A549 (cell line): ENCODE measurements around the gene COQ5. TPM values are rescaled to one million over a fixed set of nuclear protein-coding genes. Genes with fewer than 3 reads are reported as not detected.

ENCODE experiments used
- ATAC-seq, 2 experiments: fragments of 200-7000 bp in 1 of 2; fragments of >200 bp in 1 of 2; cut with Nextera tagmentation in 1 of 2; cut with Tn5 transposase in 1 of 2; 3 replicates each; pipeline versions ENCODE4 v1.8.0 to v1.9.1; 2018 to 2020; ENCODE audit warnings: mild to moderate bottlenecking in 1 of 2, moderate library complexity in 1 of 2
- CTCF ChIA-PET: fragments of 300-600 bp; sonication (Branson Sonifier 250); formaldehyde crosslinking; extraction: SDS; loops from one replicate; lab custom pipeline; 2021; ENCODE audit warnings: antibody characterized with exemption, inconsistent platforms; lab: Yijun Ruan, JAX
- POLR2A ChIA-PET: fragments of 350-600 bp; formaldehyde crosslinking; extraction: SDS; loops from one replicate; lab custom pipeline; 2021; ENCODE audit warnings: antibody characterized with exemption, inconsistent platforms; lab: Yijun Ruan, JAX
- DNase-seq, 2 experiments: peaks; one replicate each; pipeline versions ENCODE4 v3.0.0 to v3.0.0-alpha.2; 2011 to 2016; ENCODE audit warnings: low read depth in 1 of 2, low spot score in 1 of 2
- FAIRE-seq: peaks from 2 replicates; lab custom pipeline; 2011; peaks lifted over from hg19 to GRCh38; lab: Jason Lieb, UNC
- H3K27ac ChIP-seq, 2 experiments: fragments of >200 bp; sonication (Bioruptor Twin); formaldehyde crosslinking; 3 replicates each; pipeline ENCODE4 v1.5.1; 2016 to 2017
- H3K4me1 ChIP-seq: fragments of >200 bp; sonication (Bioruptor Twin); formaldehyde crosslinking; 3 replicates; pipeline ENCODE4 v1.6.1; 2016
- H3K4me2 ChIP-seq: fragments of >200 bp; sonication (Bioruptor Twin); formaldehyde crosslinking; 3 replicates; pipeline ENCODE4 v1.6.1; 2016
- H3K4me3 ChIP-seq: fragments of >200 bp; sonication (Bioruptor Twin); formaldehyde crosslinking; 3 replicates; pipeline ENCODE4 v1.5.1; 2016
- H3K9me3 ChIP-seq: fragments of >200 bp; sonication (Bioruptor Twin); formaldehyde crosslinking; 3 replicates; pipeline ENCODE4 v1.6.1; 2016
- BCL3 ChIP-seq: fragments of >200 bp; sonication (Bioruptor Twin); formaldehyde crosslinking; IDR thresholded peaks from 3 replicates; pipeline ENCODE4 v1.6.1; 2016
- EHMT2 ChIP-seq: fragments of 200-600 bp; sonication (generic); IDR thresholded peaks from 2 replicates; pipeline ENCODE4 v1.6.1; 2016; ENCODE audit warnings: antibody characterized with exemption, low read depth, mild to moderate bottlenecking, moderate library complexity
- FOSB ChIP-seq: fragments of 250-450 bp; sonication (Bioruptor Pico); IDR thresholded peaks from 2 replicates; pipeline ENCODE4 v1.5.0; 2020; ENCODE audit warnings: mild to moderate bottlenecking, moderate library complexity
- FOSL2 ChIP-seq, 2 experiments: fragments of 450-650 bp in 1 of 2; fragments of >200 bp in 1 of 2; sonication (Bioruptor Twin) in 1 of 2; formaldehyde crosslinking; IDR thresholded peaks; 2 replicates each; pipeline versions ENCODE4 v1.5.0 to v1.6.1; 2016 to 2020; ENCODE audit warnings: mild to moderate bottlenecking in 1 of 2, moderate library complexity in 1 of 2
- GATA3 ChIP-seq: IDR thresholded peaks from 2 replicates; pipeline ENCODE4 v1.6.1; 2012; ENCODE audit warnings: borderline replicate concordance
- HDAC2 ChIP-seq: fragments of 200-600 bp; sonication (generic); IDR thresholded peaks from 2 replicates; pipeline ENCODE4 v1.6.1; 2016
- HEYL ChIP-seq: fragments of 250-450 bp; sonication (Bioruptor Pico); IDR thresholded peaks from 2 replicates; pipeline ENCODE4 v1.8.0; 2021; ENCODE audit warnings: mild to moderate bottlenecking, moderate library complexity
- HOXA7 ChIP-seq: fragments of 250-450 bp; sonication (Bioruptor Pico); IDR thresholded peaks from 2 replicates; pipeline ENCODE4 v1.5.0; 2020; ENCODE audit warnings: mild to moderate bottlenecking, moderate library complexity
- HOXB13 ChIP-seq: fragments of 250-450 bp; sonication (Bioruptor Pico); IDR thresholded peaks from 2 replicates; pipeline ENCODE4 v1.5.0; 2020; ENCODE audit warnings: low read depth, mild to moderate bottlenecking, moderate library complexity
- KDM1A ChIP-seq: fragments of 200-600 bp; sonication (generic); IDR thresholded peaks from 2 replicates; pipeline ENCODE4 v1.6.1; 2016; ENCODE audit warnings: low read depth, mild to moderate bottlenecking
- KDM5A ChIP-seq: fragments of 200-600 bp; sonication (generic); IDR thresholded peaks from 2 replicates; pipeline ENCODE4 v1.6.1; 2016; ENCODE audit warnings: antibody characterized with exemption, mild to moderate bottlenecking
- MAZ ChIP-seq: fragments of 150-350 bp; IDR thresholded peaks from 2 replicates; pipeline ENCODE4 v1.6.1; 2014; ENCODE audit warnings: antibody characterized with exemption, low read depth, low read length, borderline replicate concordance
- NFE2L2 ChIP-seq: fragments of 150-350 bp; conservative IDR thresholded peaks from 2 replicates; pipeline ENCODE4 v1.6.1; 2014; ENCODE audit warnings: low read length
- PHF8 ChIP-seq: fragments of 200-600 bp; sonication (generic); IDR thresholded peaks from 2 replicates; pipeline ENCODE4 v1.6.1; 2016; ENCODE audit warnings: low read depth, mild to moderate bottlenecking, antibody characterized with exemption, moderate library complexity, borderline replicate concordance
- POLR2AphosphoS2 ChIP-seq: conservative IDR thresholded peaks from 2 replicates; pipeline ENCODE4 v1.6.1; 2012; ENCODE audit warnings: low read length, improper control_type of control experiment, inconsistent platforms
- RAD21 ChIP-seq, 2 experiments: fragments of >200 bp in 1 of 2; sonication (Bioruptor Twin) in 1 of 2; formaldehyde crosslinking in 1 of 2; IDR thresholded peaks in 1 of 2; conservative IDR thresholded peaks in 1 of 2; 2 replicates in 1 of 2; 3 replicates in 1 of 2; pipeline ENCODE4 v1.6.1; 2012 to 2018; ENCODE audit warnings: inconsistent platforms in 1 of 2
- RCOR1 ChIP-seq: fragments of 150-350 bp; IDR thresholded peaks from 2 replicates; pipeline ENCODE4 v1.6.1; 2014; ENCODE audit warnings: antibody characterized with exemption, low read length, low read depth
- RFX5 ChIP-seq: fragments of 450-650 bp; IDR thresholded peaks from 2 replicates; pipeline ENCODE4 v1.7.1; 2014; ENCODE audit warnings: antibody characterized with exemption, mild to moderate bottlenecking, moderate library complexity
- RNF2 ChIP-seq: fragments of 200-600 bp; sonication (generic); IDR thresholded peaks from 2 replicates; pipeline ENCODE4 v1.6.1; 2016; ENCODE audit warnings: low read depth, mild to moderate bottlenecking, antibody characterized with exemption, moderate library complexity, borderline replicate concordance
- SMC3 ChIP-seq: fragments of >200 bp; sonication (Bioruptor Twin); formaldehyde crosslinking; IDR thresholded peaks from 3 replicates; pipeline ENCODE4 v1.6.1; 2018; ENCODE audit warnings: inconsistent platforms
- SREBF2 ChIP-seq: fragments of 450-650 bp; IDR thresholded peaks from 2 replicates; pipeline ENCODE4 v1.6.1; 2014; ENCODE audit warnings: mild to moderate bottlenecking, moderate library complexity
- TFCP2L1 ChIP-seq: fragments of 250-450 bp; sonication (Bioruptor Pico); IDR thresholded peaks from 2 replicates; pipeline ENCODE4 v1.5.0; 2021; ENCODE audit warnings: mild to moderate bottlenecking
- TP53 ChIP-seq: fragments of 250-450 bp; sonication (Bioruptor Pico); IDR thresholded peaks from 2 replicates; pipeline ENCODE4 v1.5.0; 2021; ENCODE audit warnings: mild to moderate bottlenecking, moderate library complexity
- USF2 ChIP-seq: fragments of 450-650 bp; IDR thresholded peaks from 2 replicates; pipeline ENCODE4 v1.6.1; 2014; ENCODE audit warnings: antibody characterized with exemption
- WGBS: methylation state at CpG from one replicate; pipeline ENCODE4 v1.1.6; 2017; ENCODE audit errors: missing lambda C conversion rate; 5-methylcytosine and 5-hydroxymethylcytosine counted together
- polyA plus RNA-seq, 4 experiments: library from polyadenylated mRNA; depleted of rRNA in 3 of 4; stranded (reverse); fragments of >200 nt; fragmentation: RNase III in 1 of 4; extraction: RNeasy Plus Mini Kit Qiagen cat#74134 plus additional on column Dnase treatment in 1 of 4; gene quantifications; 2 replicates in 3 of 4; 3 replicates in 1 of 4; pipeline ENCODE4 v1.2.3, GENCODE V29; 2011 to 2017
- TF ChIP-seq, protein P1 (sequence below): IDR thresholded peaks from 2 replicates; pipeline ENCODE4 v1.6.1; 2012
- TF ChIP-seq, protein P2 (sequence below): fragments of >200 bp; sonication (Bioruptor Twin); formaldehyde crosslinking; IDR thresholded peaks from 2 replicates; pipeline ENCODE4 v1.6.1; 2016
- TF ChIP-seq, protein P3 (sequence below): fragments of 200-600 bp; sonication (generic); IDR thresholded peaks from 2 replicates; pipeline ENCODE4 v1.6.1; 2016; ENCODE audit warnings: antibody characterized with exemption, mild to moderate bottlenecking, moderate library complexity

COQ5 gene
- polyA plus RNA-seq, 2 of the 4 experiments (the other 2 are of a cell fraction), result 49.6 to 100.0 TPM

- no peak for TF ChIP-seq USF2
- no peak for TF ChIP-seq TP53
- TF ChIP-seq RAD21 (conservative IDR thresholded peaks at IDR 0.05 in 1 of 2, IDR thresholded peaks at IDR 0.05 in 1 of 2), result peak; percentile 56 to 57
- TF ChIP-seq RCOR1, result no peak
- TF ChIP-seq, protein P1, sequence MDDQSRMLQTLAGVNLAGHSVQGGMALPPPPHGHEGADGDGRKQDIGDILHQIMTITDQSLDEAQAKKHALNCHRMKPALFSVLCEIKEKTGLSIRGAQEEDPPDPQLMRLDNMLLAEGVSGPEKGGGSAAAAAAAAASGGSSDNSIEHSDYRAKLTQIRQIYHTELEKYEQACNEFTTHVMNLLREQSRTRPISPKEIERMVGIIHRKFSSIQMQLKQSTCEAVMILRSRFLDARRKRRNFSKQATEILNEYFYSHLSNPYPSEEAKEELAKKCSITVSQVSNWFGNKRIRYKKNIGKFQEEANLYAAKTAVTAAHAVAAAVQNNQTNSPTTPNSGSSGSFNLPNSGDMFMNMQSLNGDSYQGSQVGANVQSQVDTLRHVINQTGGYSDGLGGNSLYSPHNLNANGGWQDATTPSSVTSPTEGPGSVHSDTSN, result no peak
- peak; percentile 37; the same call in 1 of the 3 replicates for TF ChIP-seq SMC3
- TF ChIP-seq RNF2, result no peak
- no peak for TF ChIP-seq HDAC2
- TF ChIP-seq FOSL2 (IDR thresholded peaks at IDR 0.05), result no peak
- TF ChIP-seq FOSL2 (CRISPR knock-in tag; IDR thresholded peaks at IDR 0.05), result no peak
- TF ChIP-seq BCL3, result no peak
Observed at GRCh38 chr12:120466560-120467315, 62.2 kb downstream of the COQ5 start (continued).

- Histone ChIP-seq H3K27ac (no peak overlapping the region), H3K9me3 (no peaks in the 10 kb centered on the region), H3K4me1 (peaks cover 29% of the 10 kb centered on the region; the same call in 2 of the 3 replicates), H3K4me2 (no peak overlapping the region), H3K4me3 (no peak overlapping the region)
- ATAC-seq (no peak), FAIRE-seq (no peak), DNase-seq (no peak)
- ChIA-PET CTCF (interaction anchor here (0.6 to 11.1 kb wide), 16 partner anchors 11 to 189 kb away, joined by 3 to 167 read pairs (median 5); partner anchors contain the start of genes COX6A1, DYNLL1, GATC and TRIAP1), POLR2A (no interaction called here)
- TF ChIP-seq HOXA7 (CRISPR knock-in tag) (no peak), KDM5A (no peak)
- WGBS, result 43% methylated on average over 5 of the region's 5 CpGs
Observed at GRCh38 chr12:120465756-120466155, 63.2 kb downstream of the COQ5 start.

DNA sequence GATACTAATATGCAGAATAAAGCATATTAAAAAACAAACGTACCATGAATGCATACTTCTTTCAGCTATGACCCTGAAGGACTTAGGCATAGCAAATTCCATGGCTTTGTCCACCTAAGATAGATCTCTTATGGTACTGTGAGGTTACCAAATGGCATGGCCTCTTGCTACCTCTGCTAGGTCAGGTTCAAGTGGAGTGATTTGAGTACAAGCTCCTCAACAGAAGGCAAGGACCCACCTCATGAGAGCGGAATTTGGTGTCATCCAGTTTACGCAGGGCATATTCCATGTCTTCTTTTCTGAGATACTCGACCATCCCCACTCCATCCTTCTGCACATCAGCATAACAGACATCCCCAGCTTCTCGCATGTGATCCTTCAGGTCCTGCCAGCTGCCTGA is 65.2 kb downstream of the COQ5 start:
- FAIRE-seq (no peak), DNase-seq (no peak), ATAC-seq (no peak)
- 87% methylated on average over 5 of the region's 5 CpGs for WGBS
- no peak overlapping the region for H3K27ac ChIP-seq
- H3K4me1 ChIP-seq, result peaks cover 23% of the 10 kb centered on the region; the same call in 2 of the 3 replicates
- H3K4me3 ChIP-seq, result no peak overlapping the region
- no peak overlapping the region for H3K4me2 ChIP-seq
- TF ChIP-seq, protein P2, sequence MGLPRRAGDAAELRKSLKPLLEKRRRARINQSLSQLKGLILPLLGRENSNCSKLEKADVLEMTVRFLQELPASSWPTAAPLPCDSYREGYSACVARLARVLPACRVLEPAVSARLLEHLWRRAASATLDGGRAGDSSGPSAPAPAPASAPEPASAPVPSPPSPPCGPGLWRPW, result no peak
- TF ChIP-seq RNF2 (no peak), RFX5 (no peak), RCOR1 (no peak), PHF8 (no peak), TP53 (no peak), SREBF2 (no peak), MAZ (no peak), TFCP2L1 (CRISPR knock-in tag) (no peak), FOSL2 (IDR thresholded peaks at IDR 0.05) (no peak), FOSL2 (CRISPR knock-in tag; IDR thresholded peaks at IDR 0.05) (no peak), NFE2L2 (no peak), GATA3 (no peak), HEYL (no peak), KDM5A (no peak), KDM1A (no peak), FOSB (CRISPR knock-in tag) (no peak), EHMT2 (no peak), POLR2AphosphoS2 (no peak), HOXB13 (no peak)
- TF ChIP-seq, protein P3, sequence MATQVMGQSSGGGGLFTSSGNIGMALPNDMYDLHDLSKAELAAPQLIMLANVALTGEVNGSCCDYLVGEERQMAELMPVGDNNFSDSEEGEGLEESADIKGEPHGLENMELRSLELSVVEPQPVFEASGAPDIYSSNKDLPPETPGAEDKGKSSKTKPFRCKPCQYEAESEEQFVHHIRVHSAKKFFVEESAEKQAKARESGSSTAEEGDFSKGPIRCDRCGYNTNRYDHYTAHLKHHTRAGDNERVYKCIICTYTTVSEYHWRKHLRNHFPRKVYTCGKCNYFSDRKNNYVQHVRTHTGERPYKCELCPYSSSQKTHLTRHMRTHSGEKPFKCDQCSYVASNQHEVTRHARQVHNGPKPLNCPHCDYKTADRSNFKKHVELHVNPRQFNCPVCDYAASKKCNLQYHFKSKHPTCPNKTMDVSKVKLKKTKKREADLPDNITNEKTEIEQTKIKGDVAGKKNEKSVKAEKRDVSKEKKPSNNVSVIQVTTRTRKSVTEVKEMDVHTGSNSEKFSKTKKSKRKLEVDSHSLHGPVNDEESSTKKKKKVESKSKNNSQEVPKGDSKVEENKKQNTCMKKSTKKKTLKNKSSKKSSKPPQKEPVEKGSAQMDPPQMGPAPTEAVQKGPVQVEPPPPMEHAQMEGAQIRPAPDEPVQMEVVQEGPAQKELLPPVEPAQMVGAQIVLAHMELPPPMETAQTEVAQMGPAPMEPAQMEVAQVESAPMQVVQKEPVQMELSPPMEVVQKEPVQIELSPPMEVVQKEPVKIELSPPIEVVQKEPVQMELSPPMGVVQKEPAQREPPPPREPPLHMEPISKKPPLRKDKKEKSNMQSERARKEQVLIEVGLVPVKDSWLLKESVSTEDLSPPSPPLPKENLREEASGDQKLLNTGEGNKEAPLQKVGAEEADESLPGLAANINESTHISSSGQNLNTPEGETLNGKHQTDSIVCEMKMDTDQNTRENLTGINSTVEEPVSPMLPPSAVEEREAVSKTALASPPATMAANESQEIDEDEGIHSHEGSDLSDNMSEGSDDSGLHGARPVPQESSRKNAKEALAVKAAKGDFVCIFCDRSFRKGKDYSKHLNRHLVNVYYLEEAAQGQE, result no peak
- POLR2A ChIA-PET, result no interaction called here
- no peaks in the 10 kb centered on the region for H3K9me3 ChIP-seq
- CTCF ChIA-PET, result interaction anchor here (0.6 to 11.1 kb wide), 12 partner anchors 9 to 254 kb away, joined by 3 to 167 read pairs (median 4); partner anchors contain the start of gene SIRT4
